MM.1S (cell line): ENCODE results near the gene OR1F1.

ENCODE experiments used
- CTCF ChIP-seq: fragments of 300-600 bp; sonication (generic); IDR thresholded peaks from 2 replicates; pipeline ENCODE4 v1.5.1; 2016; ENCODE audit warnings: antibody characterized with exemption, low read length, mixed read lengths
- EZH2 ChIP-seq: fragments of 300-600 bp; sonication (generic); optimal IDR thresholded peaks from 2 replicates; pipeline ENCODE3; 2017; ENCODE audit warnings: low read depth, mild to moderate bottlenecking, antibody characterized with exemption, low read length, mixed read lengths

DNA sequence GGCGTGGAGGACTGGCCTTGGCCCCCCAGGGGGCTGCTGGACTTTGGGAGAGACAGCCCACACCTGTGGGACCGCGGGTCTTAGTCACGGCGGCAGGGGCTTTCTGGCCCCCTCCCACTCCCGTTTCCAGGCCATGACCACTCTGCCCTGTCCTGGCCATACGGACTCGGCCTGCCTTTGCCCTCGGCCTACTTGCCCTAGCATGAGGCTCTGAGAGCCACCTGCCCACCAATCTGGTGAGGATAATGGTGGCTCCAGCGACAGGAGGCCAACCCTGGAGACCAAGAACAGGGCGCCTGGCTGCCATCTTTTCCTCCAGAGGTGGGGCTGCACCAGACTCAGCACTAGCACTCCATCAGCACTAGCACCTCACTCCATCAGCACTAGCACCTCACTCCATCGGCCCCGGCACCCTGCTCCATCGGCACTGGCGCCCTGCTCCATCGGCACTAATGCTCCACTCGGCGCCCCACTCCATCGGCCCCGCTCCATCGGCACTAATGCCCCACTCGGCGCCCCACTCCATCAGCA, 46.2 kb upstream of the OR1F1 start:
- TF ChIP-seq CTCF, result no peak
- no peak for TF ChIP-seq EZH2
